Measurements from ENCODE around the gene TBXA2R. TPM values are rescaled to one million over a fixed set of nuclear protein-coding genes. Genes with fewer than 3 reads are reported as not detected.
"Not testable (repeated sequence)": the region's sequence is repeated elsewhere in the genome, so short reads cannot be mapped to it uniquely, and the experiment has no call there.

Gene TBXA2R
- total RNA-seq, 1 donor, result 4.3 TPM

GRCh38 chr19:3651684-3652083 is 45.0 kb upstream of the TBXA2R start:
- H3K4me3 ChIP-seq (ENCODE audit: low read depth, low read length), result no peak overlapping the region
- TF ChIP-seq CTCF (IDR thresholded peaks at IDR 0.05; ENCODE audit: insufficient read depth, low read depth, low read length), result no peak
- no peak for DNase-seq (ENCODE audit: low read depth)

GRCh38 chr19:3649888-3650287 is 43.2 kb upstream of the TBXA2R start:
- no peak for TF ChIP-seq CTCF (IDR thresholded peaks at IDR 0.05; ENCODE audit: insufficient read depth, low read depth, low read length)
- no peak for DNase-seq (ENCODE audit: low read depth)

GRCh38 chr19:3648037-3648905 is 41.6 kb upstream of the TBXA2R start:
- no peak overlapping the region for H3K4me3 ChIP-seq (ENCODE audit: low read depth, low read length)
- DNase-seq (ENCODE audit: low read depth), result no peak
- TF ChIP-seq CTCF (IDR thresholded peaks at IDR 0.05; ENCODE audit: insufficient read depth, low read depth, low read length), result no peak

More at GRCh38 chr19:3649888-3650287, 43.2 kb upstream of the TBXA2R start:
- no peak overlapping the region for H3K4me3 ChIP-seq (ENCODE audit: low read depth, low read length)

- H3K4me3 ChIP-seq (ENCODE audit: low read depth, low read length); DNase-seq (ENCODE audit: low read depth): not testable (repeated sequence)
Observed at GRCh38 chr19:3647102-3647501, 40.4 kb upstream of the TBXA2R start.

- no peak for TF ChIP-seq CTCF (IDR thresholded peaks at IDR 0.05; ENCODE audit: insufficient read depth, low read depth, low read length)
- DNase-seq (ENCODE audit: low read depth), result no peak
- H3K4me3 ChIP-seq (ENCODE audit: low read depth, low read length), result no peak overlapping the region
Observed at GRCh38 chr19:3646336-3647092, 39.8 kb upstream of the TBXA2R start.

- no peak overlapping the region for H3K4me3 ChIP-seq (ENCODE audit: low read depth, low read length)
- DNase-seq (ENCODE audit: low read depth), result no peak
- TF ChIP-seq CTCF (IDR thresholded peaks at IDR 0.05; ENCODE audit: insufficient read depth, low read depth, low read length), result no peak
Observed at GRCh38 chr19:3645726-3646125, 39.1 kb upstream of the TBXA2R start.

GRCh38 chr19:3645067-3645396 is 38.4 kb upstream of the TBXA2R start:
- DNase-seq (ENCODE audit: low read depth), result no peak
- H3K4me3 ChIP-seq (ENCODE audit: low read depth, low read length), result no peak overlapping the region
- TF ChIP-seq CTCF (IDR thresholded peaks at IDR 0.05; ENCODE audit: insufficient read depth, low read depth, low read length), result no peak

Measured in fibroblast of villous mesenchyme (primary cell).